ENCODE measurements around the gene ART5.

- TF ChIP-seq EZH2 (IDR thresholded peaks at IDR 0.05; ENCODE audit: low read depth): no peak
- no peak for TF ChIP-seq CTCF (conservative IDR thresholded peaks at IDR 0.05)
Observed at GRCh38 chr11:3669128-3669527, 27.3 kb upstream of the ART5 start.

All from PC-9 (cell line).